Measurements from ENCODE around the gene IGF1R.

The IGF1R gene

GRCh38 chr15:98775498-98776230 lies 127.3 kb downstream of the IGF1R start:
- DNase-seq (ENCODE audit: low read depth), result no peak

- no peak for DNase-seq (ENCODE audit: low read depth)
Observed at GRCh38 chr15:98776607-98777281, 128.4 kb downstream of the IGF1R start.

GRCh38 chr15:98777426-98777825 lies 129.1 kb downstream of the IGF1R start:
- DNase-seq (ENCODE audit: low read depth), result no peak

GRCh38 chr15:98778263-98778959 lies 130.1 kb downstream of the IGF1R start:
- DNase-seq (ENCODE audit: low read depth), result no peak

GRCh38 chr15:98778960-98779359 lies 130.6 kb downstream of the IGF1R start:
- no peak for DNase-seq (ENCODE audit: low read depth)

- peak; percentile 34 for DNase-seq (ENCODE audit: low read depth)
Observed at GRCh38 chr15:98779463-98780071, 131.2 kb downstream of the IGF1R start.

- no peak for DNase-seq (ENCODE audit: low read depth)
Observed at GRCh38 chr15:98781838-98782237, 133.5 kb downstream of the IGF1R start.

- DNase-seq (ENCODE audit: low read depth), result no peak
Observed at GRCh38 chr15:98782801-98783200, 134.5 kb downstream of the IGF1R start.

GRCh38 chr15:98785431-98785806 lies 137.1 kb downstream of the IGF1R start:
- no peak for DNase-seq (ENCODE audit: low read depth)

GRCh38 chr15:98785807-98786621 lies 137.7 kb downstream of the IGF1R start:
- no peak for DNase-seq (ENCODE audit: low read depth)

- no peak for DNase-seq (ENCODE audit: low read depth)
Observed at GRCh38 chr15:98786717-98787116, 138.4 kb downstream of the IGF1R start.

GRCh38 chr15:98787194-98787593 lies 138.9 kb downstream of the IGF1R start:
- DNase-seq (ENCODE audit: low read depth), result no peak

- no peak for DNase-seq (ENCODE audit: low read depth)
Observed at GRCh38 chr15:98787936-98788757, 139.8 kb downstream of the IGF1R start.

GRCh38 chr15:98789020-98789419 lies 140.7 kb downstream of the IGF1R start:
- DNase-seq (ENCODE audit: low read depth), result no peak

GRCh38 chr15:98790270-98790669 lies 141.9 kb downstream of the IGF1R start:
- no peak for DNase-seq (ENCODE audit: low read depth)

GRCh38 chr15:98791046-98791701 lies 142.8 kb downstream of the IGF1R start:
- DNase-seq (ENCODE audit: low read depth), result no peak

GRCh38 chr15:98792117-98792516 lies 143.8 kb downstream of the IGF1R start:
- DNase-seq (ENCODE audit: low read depth), result no peak

GRCh38 chr15:98794211-98794610 lies 145.9 kb downstream of the IGF1R start:
- DNase-seq (ENCODE audit: low read depth), result no peak

- no peak for DNase-seq (ENCODE audit: low read depth)
Observed at GRCh38 chr15:98794748-98795147, 146.4 kb downstream of the IGF1R start.

- no peak for DNase-seq (ENCODE audit: low read depth)
Observed at GRCh38 chr15:98795980-98796379, 147.6 kb downstream of the IGF1R start.
